Prostate gland (tissue), 2 donors: ENCODE data around the gene C5orf24. TPM values are rescaled to one million over a fixed set of nuclear protein-coding genes. Genes with fewer than 3 reads are reported as not detected.

Experiments
- DNase-seq: peaks from one replicate; pipeline ENCODE4 v3.0.0-alpha.2; 2019; ENCODE audit warnings: low spot score
- H3K27ac ChIP-seq, 2 donors: fragments of 200-600 bp; sonication (generic); 2 replicates each; pipeline ENCODE4 v1.5.1; 2017 to 2019
- H3K27me3 ChIP-seq: fragments of 200-600 bp; sonication (generic); replicated peaks from 2 replicates; pipeline ENCODE4 v1.5.1; 2019; ENCODE audit not compliant: insufficient read depth
- H3K36me3 ChIP-seq, 2 donors: fragments of 200-600 bp; sonication (generic); 1 replicate in 1 of 2; 2 replicates in 1 of 2; pipeline versions ENCODE4 v1.5.1 to v1.8.1; 2017 to 2019
- H3K4me1 ChIP-seq: fragments of 200-600 bp; sonication (generic); replicated peaks from 2 replicates; pipeline ENCODE4 v1.5.1; 2019
- H3K4me3 ChIP-seq, 2 donors: fragments of 200-600 bp; sonication (generic); 2 replicates each; pipeline ENCODE4 v1.5.1; 2017 to 2019
- H3K9me3 ChIP-seq: fragments of 200-600 bp; sonication (generic); 2 replicates; pipeline ENCODE4 v1.5.1; 2017
- POLR2A ChIP-seq: fragments of 450-650 bp; IDR thresholded peaks from one replicate; pipeline ENCODE4 v1.6.1; 2016; ENCODE audit warnings: antibody characterized with exemption, mild to moderate bottlenecking
- POLR2AphosphoS5 ChIP-seq: sonication (generic); formaldehyde crosslinking; IDR thresholded peaks from one replicate; pipeline ENCODE4 v1.6.1; 2017; ENCODE audit warnings: antibody characterized with exemption
- WGBS: methylation state at CpG from one replicate; pipeline ENCODE4 v1.1.5; 2018; 5-methylcytosine and 5-hydroxymethylcytosine counted together
- intact Hi-C: fragments of 100-400 bp; cut with DNase I; formaldehyde crosslinking; loops from one replicate; pipeline ENCODE4 v1.14.2; 2022
- total RNA-seq, 2 donors: library from RNA; depleted of rRNA; stranded (reverse); fragments of >200 nt; gene quantifications; one replicate each; pipeline ENCODE4 v1.1.0, GENCODE V29; 2016
- TF ChIP-seq, protein P1 (sequence below), 4 experiments: fragments of 200-600 bp in 2 of 4; fragments of 450-650 bp in 2 of 4; sonication (generic) in 2 of 4; IDR thresholded peaks; 1 replicate in 3 of 4; 2 replicates in 1 of 4; pipeline ENCODE4 v1.5.1; 2016 to 2019; ENCODE audit warnings: antibody characterized with exemption in 4 of 4, mild to moderate bottlenecking in 2 of 4, moderate library complexity in 2 of 4

Gene C5orf24
- total RNA-seq, 2 donors from 2014 or later, result 30.4 to 39.5 TPM

DNA sequence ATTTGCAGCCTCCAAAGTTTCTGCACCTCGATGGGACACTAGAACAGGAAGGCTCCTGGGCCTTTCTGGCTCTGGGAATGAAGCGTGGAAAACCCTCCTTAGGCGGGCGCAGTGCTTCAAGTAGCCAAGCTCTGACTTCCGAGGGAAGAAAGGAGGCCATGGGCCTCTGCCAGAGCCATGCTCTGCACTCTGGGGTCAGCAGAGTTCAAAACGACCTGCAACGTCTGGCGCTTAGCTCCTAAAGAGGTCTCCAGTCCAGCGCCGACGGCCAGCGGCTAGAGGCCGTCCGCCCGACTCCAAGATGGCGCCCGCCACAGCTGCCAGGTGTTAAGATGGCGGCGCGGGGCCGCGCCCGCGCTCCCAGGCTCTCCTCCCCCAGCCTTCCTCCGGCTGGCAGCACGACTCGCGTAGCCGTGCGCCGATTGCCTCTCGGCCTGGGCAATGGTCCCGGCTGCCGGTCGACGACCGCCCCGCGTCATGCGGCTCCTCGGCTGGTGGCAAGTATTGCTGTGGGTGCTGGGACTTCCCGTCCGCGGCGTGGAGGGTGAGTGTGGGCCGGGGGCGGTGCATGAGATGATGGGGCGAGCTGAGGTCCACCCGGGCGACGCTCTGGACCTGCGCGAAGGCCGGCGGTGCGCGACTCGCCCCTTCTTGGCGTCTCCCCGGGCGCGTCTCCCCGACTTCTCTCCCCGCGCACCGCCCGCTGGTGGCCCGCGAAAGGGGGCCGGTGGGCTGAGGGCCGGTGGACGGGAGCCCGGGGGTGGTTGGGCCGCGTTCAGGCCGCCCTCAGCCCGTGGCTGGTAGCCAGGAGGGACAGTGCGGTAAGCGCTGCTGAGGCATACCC lies 28.4 kb downstream of the C5orf24 start, which contains the start of gene TXNDC15:
TSS of gene TXNDC15 (plus strand) at position 385 of the 844 bp plus-strand sequence. CDS start at position 442, 57 bp downstream.
- peak; percentile 83 for TF ChIP-seq POLR2AphosphoS5
- TF ChIP-seq, protein P1, sequence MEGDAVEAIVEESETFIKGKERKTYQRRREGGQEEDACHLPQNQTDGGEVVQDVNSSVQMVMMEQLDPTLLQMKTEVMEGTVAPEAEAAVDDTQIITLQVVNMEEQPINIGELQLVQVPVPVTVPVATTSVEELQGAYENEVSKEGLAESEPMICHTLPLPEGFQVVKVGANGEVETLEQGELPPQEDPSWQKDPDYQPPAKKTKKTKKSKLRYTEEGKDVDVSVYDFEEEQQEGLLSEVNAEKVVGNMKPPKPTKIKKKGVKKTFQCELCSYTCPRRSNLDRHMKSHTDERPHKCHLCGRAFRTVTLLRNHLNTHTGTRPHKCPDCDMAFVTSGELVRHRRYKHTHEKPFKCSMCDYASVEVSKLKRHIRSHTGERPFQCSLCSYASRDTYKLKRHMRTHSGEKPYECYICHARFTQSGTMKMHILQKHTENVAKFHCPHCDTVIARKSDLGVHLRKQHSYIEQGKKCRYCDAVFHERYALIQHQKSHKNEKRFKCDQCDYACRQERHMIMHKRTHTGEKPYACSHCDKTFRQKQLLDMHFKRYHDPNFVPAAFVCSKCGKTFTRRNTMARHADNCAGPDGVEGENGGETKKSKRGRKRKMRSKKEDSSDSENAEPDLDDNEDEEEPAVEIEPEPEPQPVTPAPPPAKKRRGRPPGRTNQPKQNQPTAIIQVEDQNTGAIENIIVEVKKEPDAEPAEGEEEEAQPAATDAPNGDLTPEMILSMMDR (IDR thresholded peaks at IDR 0.05), result no peak
- TF ChIP-seq POLR2A, result peak; percentile 55
- Histone ChIP-seq H3K4me3 (peak within 1 kb of the TSS; percentile 84 to 86), H3K9me3 (no peaks in the 10 kb centered on the region), H3K4me1 (peaks cover 6% of the 10 kb centered on the region), H3K36me3 (no peaks in the 10 kb centered on the region), H3K27me3 (no peaks in the 10 kb centered on the region), H3K27ac (peak within 1 kb of the TSS; percentile 90 to 93)
- intact Hi-C loops, result loop anchor here (2.0 kb wide), 1 partner anchor 31 kb away; the partner anchor contains the start of gene PCBD2
- 4% methylated on average over 72 of the region's 79 CpGs for WGBS
- DNase-seq, result peak; percentile 80

DNA sequence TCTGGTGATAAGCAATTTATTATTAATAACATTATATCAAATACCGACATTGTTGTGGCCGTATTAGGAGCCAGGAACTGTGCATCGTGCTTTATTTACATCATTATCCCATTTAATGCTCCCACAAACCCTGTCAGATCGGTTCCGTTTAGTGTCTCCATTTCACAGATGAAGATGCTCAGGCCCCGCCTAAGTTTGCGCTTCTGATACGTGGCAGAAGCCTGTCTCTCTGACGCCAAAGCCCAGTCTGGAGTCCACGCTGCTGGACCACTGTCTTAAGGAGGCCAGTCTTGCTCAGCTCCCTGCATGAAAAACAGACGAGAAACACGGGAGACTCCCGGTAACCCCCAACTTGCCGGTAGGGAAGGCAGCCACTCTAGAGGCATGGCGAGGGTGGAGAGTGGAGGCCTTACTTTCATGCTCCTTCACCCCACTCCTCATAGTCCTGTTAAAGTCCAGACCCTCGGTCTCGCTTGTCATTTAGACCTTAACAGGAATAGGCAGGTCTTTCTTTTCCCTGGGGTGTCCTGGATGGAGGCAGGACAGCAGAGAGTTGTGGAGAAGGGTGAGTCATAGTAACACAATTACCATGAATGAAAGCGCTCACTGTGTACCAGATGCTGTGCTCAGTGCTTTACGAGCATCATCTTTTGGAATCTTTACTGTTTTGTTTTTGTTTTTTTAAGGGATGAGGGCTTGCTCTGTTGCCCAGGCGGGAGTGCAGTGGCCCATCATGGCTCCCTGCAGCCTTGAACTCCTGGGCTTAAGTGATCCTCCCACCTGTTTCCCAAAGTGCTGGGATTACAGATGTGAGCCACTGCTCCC lies 29.3 kb downstream of the C5orf24 start:
- DNase-seq, result peak; percentile 14
- TF ChIP-seq POLR2A (no peak), POLR2AphosphoS5 (no peak)
- TF ChIP-seq, protein P1 (IDR thresholded peaks at IDR 0.05), result no peak
- intact Hi-C loops, result loop anchor here (2.0 kb wide), 1 partner anchor 30 kb away; the partner anchor contains the start of gene PCBD2
- Histone ChIP-seq H3K9me3 (no peaks in the 10 kb centered on the region), H3K4me1 (peaks cover 6% of the 10 kb centered on the region), H3K27me3 (no peaks in the 10 kb centered on the region), H3K4me3 (peak overlapping the region; percentile 84 to 86), H3K36me3 (no peaks in the 10 kb centered on the region), H3K27ac (peak overlapping the region; percentile 90 to 93)
- 7% methylated on average over 20 of the region's 20 CpGs for WGBS

DNA sequence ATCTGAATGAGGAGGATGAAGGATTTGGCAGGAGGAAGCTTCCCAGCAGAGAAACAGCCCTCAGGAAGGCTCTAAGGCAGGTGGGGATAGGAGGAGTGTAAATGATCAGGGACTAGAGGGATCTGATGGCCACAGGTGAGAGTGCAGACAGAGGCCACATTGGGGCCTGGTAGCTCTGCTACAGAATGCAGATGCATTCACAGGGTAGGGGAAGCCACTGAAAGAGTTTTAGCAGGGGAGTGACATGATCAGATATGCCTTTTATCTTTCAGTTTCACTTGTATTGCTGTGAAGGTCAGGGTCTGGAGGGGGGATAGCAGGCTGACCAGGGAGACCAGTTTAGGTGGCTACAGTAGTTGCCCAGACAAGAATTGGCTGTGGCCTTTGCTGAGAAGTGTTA lies 31.4 kb downstream of the C5orf24 start:
- Histone ChIP-seq H3K27ac (no peak overlapping the region), H3K9me3 (no peaks in the 10 kb centered on the region), H3K36me3 (no peaks in the 10 kb centered on the region), H3K4me1 (peaks cover 6% of the 10 kb centered on the region), H3K4me3 (no peak overlapping the region), H3K27me3 (no peaks in the 10 kb centered on the region)
- intact Hi-C loops, result no loop called here
- DNase-seq, result no peak
- TF ChIP-seq POLR2A (no peak), POLR2AphosphoS5 (no peak)
- TF ChIP-seq, protein P1 (IDR thresholded peaks at IDR 0.05), result no peak

DNA sequence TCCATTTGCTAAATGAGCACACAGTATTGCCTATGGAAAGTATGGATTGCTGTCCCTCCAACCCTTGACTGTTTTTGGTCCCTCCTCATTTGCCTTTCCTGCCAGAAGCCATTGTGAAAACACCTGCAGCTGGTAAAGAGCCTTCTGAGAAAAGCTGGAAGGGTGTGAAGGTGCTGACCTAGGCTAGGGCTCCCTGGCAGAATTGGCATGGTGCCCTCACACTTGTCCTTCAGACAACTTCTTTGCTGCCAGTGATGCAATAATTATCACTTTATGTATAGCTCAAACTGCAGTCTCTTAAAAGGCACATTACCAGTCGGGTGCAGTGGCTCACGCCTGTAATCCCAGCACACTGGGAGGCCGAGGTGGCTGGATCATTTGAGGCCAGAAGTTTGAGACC lies 32.6 kb downstream of the C5orf24 start:
- H3K9me3 ChIP-seq, result no peaks in the 10 kb centered on the region
- no peak for TF ChIP-seq POLR2AphosphoS5
- no peak for TF ChIP-seq POLR2A
- TF ChIP-seq, protein P1 (IDR thresholded peaks at IDR 0.05), result no peak
- H3K27me3 ChIP-seq, result no peaks in the 10 kb centered on the region
- no peak for DNase-seq
- no peaks in the 10 kb centered on the region for H3K36me3 ChIP-seq
- H3K27ac ChIP-seq, result no peak overlapping the region
- WGBS, result 90% methylated on average over 3 of the region's 3 CpGs
- H3K4me3 ChIP-seq, result no peak overlapping the region
- H3K4me1 ChIP-seq, result peaks cover 6% of the 10 kb centered on the region
- intact Hi-C loops, result no loop called here
